GM10266 (cell line): ENCODE data around the gene PID1.

Experiments used
- DNase-seq: peaks from one replicate; pipeline ENCODE4 v3.0.0; 2012; ENCODE audit errors: extremely low spot score
- CTCF ChIP-seq: IDR thresholded peaks from 2 replicates; pipeline ENCODE4 v1.5.1; 2012; ENCODE audit warnings: mild to moderate bottlenecking, low read depth; ENCODE audit not compliant: control insufficient read depth, insufficient read depth; ENCODE audit errors: missing control alignments

The PID1 gene

GRCh38 chr2:228987441-228988155 lies 283.5 kb downstream of the PID1 start:
- TF ChIP-seq CTCF = no peak
- no peak for DNase-seq

- TF ChIP-seq CTCF = no peak
- DNase-seq = no peak
Measured at GRCh38 chr2:228986961-228987360, 284.1 kb downstream of the PID1 start.

GRCh38 chr2:228983700-228984099 lies 287.4 kb downstream of the PID1 start:
- no peak for DNase-seq
- TF ChIP-seq CTCF = no peak

- no peak for TF ChIP-seq CTCF
- DNase-seq = no peak
Measured at GRCh38 chr2:228974169-228974568, 296.9 kb downstream of the PID1 start.
